NCI-H526 treated with DMSO at 0.1 percent for 48 hours (cell line): ENCODE data around the gene CACNB2.
A peak's percentile ranks its signal among the peaks of the same experiment; 100 is the strongest.
"Not testable (repeated sequence)": the region's sequence is repeated elsewhere in the genome, so short reads cannot be mapped to it uniquely, and the experiment has no call there.

ENCODE experiments used
- DNase-seq: peaks from one replicate; lab custom pipeline; 2025; lab: John Stamatoyannopoulos, UW

The CACNB2 gene

DNA sequence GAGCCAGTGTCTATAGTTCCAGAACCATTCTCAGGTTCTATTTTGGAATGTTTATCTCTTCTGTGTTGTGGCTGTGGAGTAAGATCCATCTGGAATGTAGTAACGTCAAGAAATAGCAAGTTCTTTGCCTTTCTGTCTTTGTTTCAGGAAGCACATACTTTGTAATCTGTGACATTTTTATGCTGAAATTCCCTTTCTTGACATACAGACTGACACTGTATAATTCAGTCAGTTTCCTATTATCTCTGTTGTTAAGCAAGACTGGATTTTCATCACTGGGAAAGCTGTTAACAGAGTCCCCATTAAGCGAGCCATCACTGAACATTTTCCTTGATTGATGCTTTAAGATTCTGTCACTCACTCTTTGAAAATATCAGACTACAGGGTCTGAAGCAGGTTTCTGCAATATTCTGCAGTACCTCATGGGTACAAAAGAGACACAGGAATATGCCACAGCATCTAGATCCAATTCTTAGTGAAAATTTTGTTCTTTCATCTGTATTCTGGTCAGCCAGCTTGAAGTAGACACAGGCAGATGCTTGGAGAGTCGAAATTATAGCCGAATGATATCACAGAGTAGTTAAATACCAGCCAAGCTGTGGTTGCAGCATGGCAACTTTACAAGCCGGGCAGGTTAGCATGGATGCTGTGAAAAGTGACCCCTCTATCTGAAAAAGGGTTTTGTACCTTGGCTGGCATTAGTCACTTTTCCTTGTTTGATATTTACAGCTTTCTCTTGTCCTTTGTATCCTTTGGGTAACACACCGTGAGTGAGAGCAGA, 62.6 kb downstream of the CACNB2 start:
- no peak for DNase-seq

DNA sequence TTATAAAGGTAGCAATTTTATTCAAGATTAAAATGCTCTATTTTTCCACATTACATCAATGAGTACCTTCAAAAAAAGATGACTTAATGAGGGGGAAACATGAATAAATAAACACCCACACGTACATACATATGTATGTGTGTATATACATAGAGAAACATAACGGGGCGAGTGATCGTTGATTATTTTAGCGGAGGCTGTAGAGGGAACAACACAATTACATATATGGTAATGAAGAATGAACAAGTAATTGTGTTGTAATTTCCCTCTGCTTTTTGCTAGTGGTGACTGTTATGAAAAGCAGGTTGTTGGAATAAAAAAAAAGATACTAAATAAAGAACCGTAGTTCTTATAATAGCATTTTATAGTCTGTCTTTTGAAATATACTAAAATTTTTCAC, 63.2 kb downstream of the CACNB2 start:
- DNase-seq, result no peak

- peak; percentile 13 for DNase-seq
Observed at GRCh38 chr10:18204039-18204835, 64.0 kb downstream of the CACNB2 start.

DNA sequence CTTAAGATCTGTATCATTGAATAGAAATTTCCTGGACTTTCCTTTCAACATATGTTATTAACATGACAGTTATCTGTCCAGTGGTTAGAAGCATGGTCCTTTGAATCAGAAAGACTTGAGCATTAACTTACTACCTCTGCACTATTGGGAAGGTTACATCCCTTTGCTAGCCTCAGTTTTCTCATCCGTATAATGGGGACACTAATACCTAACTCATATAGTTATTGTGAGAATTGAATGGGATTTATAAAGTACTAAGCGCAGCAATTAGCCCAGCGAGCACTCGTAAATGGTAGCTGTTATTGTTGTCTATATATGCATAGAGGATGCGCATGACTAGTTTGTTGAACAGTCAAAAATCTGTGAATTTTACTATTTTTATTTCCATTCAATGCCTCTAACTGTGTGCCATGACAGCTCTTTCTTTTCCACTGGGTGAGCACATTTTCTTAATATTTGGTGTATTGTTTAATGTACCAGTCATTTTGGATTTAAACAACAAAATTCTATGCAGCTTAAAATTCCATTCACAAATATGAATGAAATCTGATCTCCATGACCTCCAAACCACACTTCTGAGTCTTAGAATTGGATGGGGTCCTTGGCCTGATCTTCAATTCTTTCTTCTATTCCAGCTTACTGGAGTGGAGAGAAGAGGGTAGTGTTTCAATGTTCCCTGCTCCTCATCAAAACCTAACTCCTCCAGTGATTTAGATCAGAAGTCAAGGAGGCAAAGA, 65.0 kb downstream of the CACNB2 start:
- no peak for DNase-seq

DNA sequence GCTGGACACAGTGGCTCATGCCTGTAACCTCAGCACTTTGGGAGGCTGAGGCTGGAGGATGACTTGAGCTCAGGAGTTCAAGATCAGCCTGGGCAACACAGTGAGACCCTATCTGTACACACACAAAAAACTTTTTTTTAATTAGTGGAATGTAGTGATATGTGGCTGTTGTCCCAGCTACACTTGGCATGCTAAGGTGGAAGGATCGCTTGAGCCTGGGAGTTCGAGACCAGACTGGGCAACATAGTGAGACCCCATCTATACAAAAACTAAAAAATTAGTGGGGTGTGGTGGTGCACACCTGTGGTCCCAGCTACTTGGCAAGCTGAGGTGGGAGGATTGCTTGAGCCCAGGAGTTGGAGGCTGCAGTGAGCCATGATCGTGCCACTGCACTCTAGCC, 68.0 kb downstream of the CACNB2 start:
- DNase-seq, result not testable (repeated sequence)

GRCh38 chr10:18209241-18209640, 69.0 kb downstream of the CACNB2 start:
- DNase-seq, result no peak

DNA sequence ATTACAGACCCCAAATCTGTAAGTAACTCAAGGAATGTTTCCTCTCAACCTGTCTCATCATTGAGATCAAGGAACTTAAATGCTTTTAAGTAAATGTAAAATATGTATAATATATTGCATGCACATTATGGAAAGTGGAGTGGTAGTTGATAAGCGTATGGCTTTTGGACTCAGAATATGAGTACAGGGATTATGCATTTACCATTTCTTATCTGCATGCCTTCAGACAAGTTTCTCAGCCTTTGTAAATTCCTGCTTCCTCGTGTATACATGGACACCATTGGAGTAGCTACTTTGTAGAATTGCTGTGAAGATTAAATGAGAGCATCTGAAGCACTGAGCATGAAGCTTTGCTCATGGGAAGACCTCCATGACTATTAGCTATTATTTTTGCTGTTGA, 70.5 kb downstream of the CACNB2 start:
- no peak for DNase-seq

- no peak for DNase-seq
Observed at GRCh38 chr10:18211862-18212261, 71.6 kb downstream of the CACNB2 start.

DNA sequence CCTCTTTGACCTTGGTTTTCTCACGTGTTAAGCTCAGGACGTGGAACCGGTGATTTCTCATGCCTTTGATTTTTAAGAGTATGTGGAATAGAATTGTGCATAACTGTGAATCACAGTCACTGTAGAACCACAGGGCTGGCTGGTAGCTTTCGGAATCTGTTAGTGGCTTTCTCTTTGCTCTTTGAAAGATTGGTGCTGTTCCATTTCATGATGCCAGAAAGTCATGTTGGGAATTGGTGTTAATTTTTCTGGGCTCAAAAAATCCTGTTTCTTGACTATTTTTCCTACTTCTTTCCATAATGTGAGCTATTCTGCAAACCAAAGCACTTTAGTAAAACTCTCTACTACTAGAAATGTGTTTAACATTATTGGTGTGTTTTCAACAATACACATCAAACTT, 73.0 kb downstream of the CACNB2 start:
- no peak for DNase-seq

- no peak for DNase-seq
Observed at GRCh38 chr10:18214691-18215563, 74.7 kb downstream of the CACNB2 start.

DNA sequence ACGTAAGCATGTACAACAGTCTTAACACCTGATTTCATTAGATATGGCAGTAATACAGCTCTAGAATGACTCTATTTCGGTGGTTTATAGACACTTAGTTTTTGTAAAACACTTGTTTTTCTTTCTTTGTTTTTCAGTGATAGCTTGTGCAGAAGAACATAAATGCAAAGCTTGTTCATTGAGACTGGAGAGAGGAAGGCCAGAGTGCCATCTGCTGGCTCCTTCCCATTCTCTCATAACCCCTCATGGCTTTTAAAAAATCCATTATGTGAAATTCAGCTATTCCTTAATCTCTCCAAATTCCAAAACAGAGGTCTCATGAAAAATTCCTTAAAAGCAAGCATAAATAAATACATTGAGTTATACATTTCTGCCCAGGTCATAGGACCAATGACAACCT, 76.3 kb downstream of the CACNB2 start:
- no peak for DNase-seq

GRCh38 chr10:18217577-18217976, 77.4 kb downstream of the CACNB2 start:
- DNase-seq, result no peak

DNA sequence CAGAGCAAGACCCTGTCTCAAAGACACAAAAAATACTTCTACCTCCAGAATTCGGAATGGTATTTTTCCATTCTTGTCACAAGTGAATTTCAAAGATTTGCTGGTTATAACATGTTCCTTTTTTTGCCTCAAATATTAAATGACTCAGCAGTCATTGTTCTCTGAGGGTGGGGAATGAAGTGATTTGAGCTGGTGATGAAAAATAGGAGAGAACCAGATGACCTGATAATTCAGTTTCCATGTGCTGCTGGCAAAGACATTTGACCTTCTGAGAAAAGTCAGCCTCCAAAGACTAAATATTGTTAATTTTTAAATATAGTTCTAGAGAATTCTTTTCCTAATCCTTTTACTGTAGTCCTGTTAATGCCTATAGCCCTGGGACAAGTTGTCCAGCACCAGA, 78.9 kb downstream of the CACNB2 start:
- no peak for DNase-seq

DNA sequence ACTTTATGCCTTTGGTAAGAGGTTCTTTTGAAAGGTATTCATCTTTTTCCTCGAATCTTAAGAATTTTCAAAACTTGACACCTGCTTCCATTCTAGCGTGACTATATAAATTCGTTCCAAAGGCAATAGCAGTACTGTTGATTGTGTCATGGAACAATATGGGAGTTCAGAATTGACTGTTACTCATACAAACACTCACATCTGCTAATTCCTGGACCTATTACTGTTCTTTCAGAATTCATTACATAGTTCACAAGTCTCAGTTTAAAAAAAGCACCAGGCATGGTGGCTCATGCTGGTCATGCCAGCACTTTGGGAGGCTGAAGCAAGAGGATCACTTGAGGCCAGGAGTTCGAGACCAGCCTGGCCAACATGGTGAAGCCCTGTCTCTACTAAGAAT, 80.9 kb downstream of the CACNB2 start:
- no peak for DNase-seq

DNA sequence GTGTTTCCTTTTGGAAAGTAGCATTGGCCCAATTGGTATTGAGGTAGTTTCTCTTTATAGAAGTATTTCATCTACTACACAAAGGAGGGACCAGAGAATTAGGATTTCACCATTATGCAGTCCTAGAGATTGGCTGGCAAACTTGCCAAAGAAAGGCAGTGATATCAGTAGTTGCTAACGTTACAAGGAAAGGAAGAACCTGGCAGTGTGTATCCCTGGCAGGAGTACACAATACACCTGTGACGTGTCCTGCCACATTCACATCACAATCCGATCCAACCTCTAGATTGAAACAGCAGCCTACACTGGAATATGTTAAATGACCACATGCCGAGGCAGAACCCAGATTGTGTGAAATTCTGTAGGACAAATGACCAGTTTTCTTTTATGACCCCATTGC, 81.7 kb downstream of the CACNB2 start:
- DNase-seq, result no peak

DNA sequence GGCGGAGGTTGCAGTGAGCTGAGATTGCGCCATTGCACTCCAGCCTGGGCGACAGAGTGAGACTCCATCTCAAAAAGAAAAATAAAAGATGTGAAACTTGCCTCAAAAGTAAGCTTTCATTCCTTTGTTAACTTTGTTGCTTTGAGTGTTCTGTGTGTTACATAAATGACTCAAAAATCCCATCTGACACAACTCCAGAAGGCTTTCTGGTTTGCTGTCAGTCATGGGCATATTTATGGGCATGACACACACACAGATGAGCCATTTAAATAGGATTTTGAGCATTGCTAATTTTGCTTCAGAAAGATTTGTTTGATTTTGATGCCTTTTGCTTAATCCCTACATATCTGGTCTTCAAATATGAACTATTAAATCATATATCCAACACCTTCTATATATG, 82.6 kb downstream of the CACNB2 start:
- no peak for DNase-seq

DNA sequence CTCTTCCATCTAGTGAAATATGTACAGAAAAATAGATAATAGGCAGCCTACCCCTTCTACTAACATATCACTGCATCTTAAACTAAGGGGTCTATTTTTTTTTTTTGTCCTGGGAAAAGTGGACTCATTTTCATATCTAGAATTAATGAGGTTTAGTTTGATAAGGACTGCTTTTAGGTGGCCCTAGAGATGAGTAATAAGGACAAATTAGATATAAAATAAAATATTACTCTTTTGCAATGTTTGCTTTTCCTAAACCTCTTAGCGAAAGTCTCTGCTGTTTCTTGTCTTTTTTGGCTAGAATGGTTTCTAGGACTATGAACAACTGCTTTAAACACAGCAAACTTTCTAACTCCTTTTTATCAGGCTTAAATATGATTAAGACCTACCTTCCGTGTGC, 83.7 kb downstream of the CACNB2 start:
- no peak for DNase-seq

DNA sequence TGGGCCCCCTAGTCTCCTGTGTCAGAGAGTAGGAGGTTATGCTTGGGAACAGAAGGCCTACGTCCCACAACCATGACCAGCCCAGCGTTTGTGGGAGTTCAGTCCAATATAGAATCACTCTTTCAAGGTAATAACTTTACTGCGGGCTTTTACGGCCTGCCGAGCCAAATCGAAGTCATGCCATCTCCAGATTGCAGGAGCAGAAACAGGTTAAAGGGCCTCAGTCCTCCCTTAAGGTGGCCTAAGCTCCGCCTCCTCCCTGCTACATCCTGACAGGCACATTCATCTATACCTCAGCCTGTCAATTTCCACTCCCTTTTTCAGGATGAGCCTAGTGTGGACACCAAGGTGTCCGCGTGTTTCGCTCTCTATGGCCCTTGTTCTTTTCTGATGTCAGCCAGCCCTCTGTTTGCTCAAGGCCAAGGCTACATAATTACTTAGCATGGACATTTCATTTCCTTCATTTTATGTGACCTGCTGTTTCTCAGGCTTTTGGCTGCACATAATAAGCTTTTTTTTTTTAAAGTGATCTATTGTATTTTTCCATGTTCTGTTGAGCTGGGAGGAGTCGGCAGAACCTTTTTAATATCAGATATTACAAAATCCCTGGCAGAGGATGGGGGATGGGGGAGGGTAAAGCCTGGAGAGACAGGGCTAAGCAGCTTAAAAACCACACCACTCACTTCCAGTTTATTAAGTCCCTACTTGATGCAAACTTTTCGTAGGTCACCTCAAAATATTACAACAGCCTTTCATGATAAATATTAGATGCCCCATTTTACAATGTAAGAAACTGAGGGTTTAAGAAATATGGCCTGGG, 84.6 kb downstream of the CACNB2 start:
- no peak for DNase-seq

DNA sequence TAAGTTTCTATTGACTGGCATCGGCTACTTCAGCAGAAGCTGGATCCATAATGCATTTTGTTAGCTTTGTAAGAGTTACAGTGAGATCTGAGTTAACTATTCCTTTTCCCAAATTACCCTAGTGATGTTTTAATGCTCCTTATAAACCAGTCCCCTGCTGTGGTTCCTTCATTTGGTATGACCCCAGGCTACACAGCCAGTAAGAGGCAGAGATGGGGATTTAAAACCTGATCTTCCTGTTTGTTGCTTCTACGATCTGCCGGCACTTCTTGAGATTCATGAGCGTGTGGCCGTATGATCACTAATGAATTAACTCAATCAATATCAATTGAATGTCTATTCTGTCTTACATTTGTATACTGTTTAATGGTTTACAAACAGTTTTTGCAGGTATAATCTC, 86.1 kb downstream of the CACNB2 start:
- DNase-seq, result no peak

DNA sequence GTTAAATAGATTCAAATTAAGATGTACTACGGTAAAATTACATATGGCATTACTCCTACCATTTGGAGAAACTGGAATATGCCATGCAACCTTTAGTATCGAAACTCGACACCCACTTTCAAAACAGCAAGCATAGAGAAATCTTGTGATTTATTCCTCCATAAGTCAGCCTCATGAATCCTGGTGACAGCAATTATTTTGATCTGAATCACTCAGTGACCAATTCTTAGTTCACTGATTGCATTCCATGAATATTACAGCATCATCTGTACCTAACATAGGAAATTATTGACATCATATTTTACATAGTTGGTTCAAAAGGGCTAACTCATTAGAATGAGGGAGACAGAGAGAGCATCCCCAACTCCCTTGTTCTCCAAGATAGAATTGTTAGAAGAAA, 89.6 kb downstream of the CACNB2 start:
- no peak for DNase-seq

DNA sequence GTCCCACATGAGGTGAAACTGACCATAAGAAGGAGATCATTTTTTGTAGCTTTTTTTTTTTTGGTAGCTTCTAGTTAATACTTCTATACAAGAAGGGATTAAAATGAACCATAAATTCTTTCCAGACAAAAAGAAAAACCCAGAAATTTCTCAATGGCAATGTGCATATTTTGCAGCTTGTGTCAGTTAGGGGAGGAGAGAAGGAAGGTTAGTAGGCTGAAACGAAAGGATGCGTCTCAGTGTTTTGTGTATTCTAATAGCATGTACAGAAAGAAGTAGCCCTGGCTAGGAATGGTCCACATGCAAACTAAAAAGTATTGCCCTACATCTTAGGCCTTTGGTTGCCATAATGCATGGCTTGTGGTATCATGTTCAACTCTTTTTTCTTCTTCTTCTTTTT, 90.6 kb downstream of the CACNB2 start:
- DNase-seq, result no peak
